GM21529 (cell line): ENCODE data around the gene PSMG3.
"Not testable (repeated sequence)": the region's sequence is repeated elsewhere in the genome, so short reads cannot be mapped to it uniquely, and the experiment has no call there.

ENCODE experiments used
- ATAC-seq: cut with Tn5 transposase; IDR thresholded peaks from one replicate; pipeline ENCODE4 v1.9.1; 2021; ENCODE audit not compliant: unreplicated experiment

The PSMG3 gene

DNA sequence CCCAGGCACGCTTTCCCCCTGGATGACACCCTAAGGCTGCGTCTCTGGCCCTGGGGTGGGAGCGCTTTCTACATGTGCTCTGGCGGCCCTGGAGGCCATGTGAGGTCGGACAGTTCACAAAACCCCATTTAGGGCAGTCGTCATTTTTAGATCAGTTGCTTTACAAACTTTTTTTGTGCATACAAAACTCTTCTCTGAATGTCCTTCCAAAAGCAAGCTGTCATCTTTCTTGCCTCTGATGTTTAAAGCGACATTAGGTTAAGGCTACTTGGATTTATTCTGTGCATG lies 33.4 kb downstream of the PSMG3 start:
- ATAC-seq = no peak

DNA sequence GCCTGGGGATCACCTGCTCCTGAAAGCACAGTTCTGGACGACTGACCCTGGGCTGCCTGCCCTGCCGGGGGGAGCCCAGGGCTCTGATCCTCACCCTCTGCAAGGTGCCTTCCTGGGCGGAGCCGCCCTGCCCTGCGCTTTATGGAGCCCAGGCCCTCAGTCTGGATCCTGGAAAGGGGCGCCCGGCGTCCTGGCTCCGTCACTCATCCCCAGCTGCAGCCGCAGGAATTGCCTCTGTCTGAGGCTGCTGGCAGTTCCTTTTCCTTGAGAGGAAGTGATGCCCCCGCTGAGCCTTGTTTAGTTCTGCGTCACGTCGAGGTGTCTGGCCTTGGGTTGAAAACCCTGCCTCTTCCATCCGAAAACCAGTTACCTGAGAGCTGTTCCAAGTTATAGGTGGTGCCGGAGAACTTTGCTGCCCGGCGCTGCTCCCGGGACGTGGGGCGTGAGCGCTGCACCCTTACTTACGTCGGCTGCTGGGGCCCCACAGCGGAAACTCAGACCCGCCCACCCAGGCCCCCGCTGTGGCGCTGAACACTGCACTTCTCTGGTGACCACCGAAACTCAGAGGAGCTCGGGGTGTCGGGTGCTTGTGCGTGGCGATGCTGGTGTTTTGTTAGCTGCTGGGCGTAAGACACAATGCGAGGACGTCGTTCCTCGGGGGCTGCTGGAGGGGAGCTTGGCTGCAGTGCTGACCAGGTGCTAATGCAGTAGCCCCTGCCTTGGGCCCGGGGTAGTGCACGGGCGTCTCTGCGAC lies 34.0 kb downstream of the PSMG3 start:
- no peak for ATAC-seq

DNA sequence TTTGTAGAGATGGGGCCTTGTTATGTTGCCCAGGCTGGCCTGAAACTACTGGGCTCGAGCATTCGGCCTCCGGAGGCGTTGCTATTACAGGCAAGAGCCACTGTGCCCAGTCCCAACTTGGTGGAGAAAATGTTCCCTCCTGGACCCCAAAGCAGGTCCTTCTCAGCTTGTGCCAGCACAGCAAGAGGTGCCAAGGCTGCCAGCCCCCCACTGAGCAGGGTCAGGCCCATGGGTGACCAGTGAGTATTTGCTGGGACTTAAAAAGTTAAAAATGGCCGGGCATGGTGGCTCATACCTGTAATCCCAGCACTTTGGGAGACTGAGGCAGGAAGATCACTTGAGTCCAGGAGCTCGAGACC lies 34.8 kb downstream of the PSMG3 start:
- ATAC-seq = no peak

DNA sequence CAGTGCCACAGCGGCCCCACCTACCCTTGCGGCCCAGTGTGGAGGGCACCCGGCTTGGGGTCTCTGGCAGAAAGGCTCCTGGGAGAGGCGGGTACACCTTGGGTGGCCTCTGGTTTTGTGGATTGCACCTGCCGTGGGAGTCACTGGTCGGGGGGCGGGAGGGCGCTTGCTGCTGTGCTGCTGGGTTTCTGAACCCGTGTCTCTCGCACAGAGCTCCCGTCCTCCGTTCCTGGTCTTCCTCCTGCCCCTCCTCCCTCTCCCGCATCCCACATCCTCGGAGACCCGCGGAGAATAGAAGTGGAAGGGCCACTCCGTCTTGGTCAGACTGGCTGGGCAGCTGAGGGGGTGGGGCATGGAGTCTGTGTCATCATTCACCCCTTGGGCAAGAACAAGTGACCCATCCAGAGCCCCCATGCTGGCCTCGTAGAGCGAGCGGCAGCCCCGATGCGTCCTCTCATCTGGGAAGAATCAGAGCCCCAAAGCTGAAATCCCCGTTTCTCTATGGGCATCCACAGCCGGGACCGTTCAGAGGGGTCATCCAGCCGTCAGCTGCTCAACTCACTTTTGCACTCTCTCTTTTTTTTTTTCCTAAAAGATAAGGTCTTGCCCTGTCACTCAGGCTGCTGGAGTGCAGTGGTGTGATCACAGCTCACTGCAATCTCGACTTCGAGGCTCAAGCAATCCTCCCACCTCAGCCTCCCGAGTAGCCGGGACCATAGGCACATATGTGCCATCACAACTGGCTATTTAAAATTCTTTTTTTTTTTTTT lies 35.3 kb downstream of the PSMG3 start:
- ATAC-seq = no peak

DNA sequence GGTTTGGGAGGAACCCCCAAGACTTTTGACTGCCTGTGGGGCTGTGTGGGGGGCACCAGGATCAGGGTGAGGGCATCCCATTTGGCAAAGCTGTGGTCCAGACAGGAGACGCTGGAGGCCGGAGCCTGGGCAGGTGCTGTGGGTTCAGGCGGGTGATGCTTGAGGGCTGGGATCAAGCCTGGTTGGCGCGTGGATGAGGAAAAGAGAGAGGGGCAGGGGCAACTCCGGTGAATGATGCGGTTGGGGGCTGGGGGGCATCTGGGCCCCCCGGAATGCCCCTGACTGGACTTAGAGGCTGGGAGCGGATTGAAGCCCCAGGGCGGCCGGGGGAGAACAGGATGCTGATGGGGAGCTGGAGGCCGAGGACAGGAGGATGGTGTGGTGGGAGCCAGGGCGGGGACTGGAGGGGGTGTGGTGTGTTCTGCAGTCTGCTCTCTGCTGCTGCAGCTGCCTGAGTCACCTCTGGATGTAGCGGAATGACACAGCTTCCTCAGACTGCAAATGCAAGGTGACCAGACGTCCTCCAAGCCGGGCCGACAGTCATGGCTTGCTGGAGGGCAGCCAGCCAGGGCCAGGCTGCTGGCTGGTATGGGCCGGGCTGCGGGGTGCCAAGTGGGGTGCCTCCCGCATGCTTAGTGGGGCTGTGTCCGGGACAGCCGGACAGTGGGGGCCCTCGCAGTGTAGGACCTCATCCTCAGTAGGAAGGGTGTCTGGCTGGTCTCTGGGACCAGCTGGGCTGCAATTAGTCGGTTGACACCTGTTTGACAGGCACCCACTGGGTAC lies 36.1 kb downstream of the PSMG3 start:
- peak; percentile 47 for ATAC-seq

DNA sequence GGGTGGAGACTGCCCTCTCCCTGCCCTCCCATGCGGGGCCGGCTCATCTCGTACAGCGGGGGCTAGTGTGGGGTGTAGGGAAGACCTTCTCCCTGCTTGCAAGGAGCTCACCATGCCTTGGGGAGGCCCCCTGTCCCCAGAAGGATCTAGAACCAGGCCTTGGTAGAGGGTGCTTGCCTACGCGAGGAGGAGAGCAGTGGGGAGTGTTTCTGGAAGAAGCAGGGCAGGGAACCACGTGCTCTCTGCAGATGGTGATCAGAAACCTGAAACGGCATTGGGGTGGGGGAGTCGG lies 36.6 kb downstream of the PSMG3 start:
- ATAC-seq = no peak

DNA sequence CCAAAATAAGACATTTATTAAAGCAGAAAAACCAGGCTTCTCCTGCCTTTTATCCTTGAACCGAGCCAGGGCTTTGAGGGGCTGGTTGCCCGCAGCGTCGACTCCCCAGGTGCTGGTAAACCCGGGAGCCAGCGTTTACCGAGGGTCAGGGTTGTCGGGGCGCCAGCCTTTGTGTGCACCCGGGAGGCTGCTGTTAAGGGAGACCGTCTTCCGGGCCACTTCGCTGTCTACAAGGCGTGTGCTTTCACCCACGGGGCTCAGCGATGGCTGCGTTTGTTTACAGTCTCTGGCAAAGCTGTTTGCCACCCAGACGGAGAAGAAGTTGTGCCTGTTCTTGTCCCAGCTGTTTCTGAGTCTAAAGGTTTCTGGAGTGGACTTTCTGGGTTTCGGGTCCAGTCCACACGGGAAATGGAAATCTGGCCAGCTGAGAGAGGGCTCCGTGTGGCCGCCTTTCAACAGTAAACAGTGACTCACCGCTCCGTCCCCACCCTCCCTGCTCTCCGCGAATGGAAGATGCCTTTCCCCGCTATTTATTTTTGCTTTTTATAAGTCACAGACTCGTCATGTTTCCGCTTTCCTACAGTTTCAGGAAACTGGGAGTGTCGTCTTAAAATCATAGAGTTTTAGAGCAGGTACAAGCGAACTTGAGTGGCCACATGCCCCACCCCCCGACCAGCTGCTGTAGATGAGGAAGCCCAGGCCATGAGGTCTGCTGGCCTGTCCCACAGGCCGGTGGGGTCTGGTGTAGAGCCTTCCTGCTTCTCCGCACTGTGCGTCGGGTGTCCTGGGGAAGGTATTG lies 37.2 kb downstream of the PSMG3 start:
- no peak for ATAC-seq

DNA sequence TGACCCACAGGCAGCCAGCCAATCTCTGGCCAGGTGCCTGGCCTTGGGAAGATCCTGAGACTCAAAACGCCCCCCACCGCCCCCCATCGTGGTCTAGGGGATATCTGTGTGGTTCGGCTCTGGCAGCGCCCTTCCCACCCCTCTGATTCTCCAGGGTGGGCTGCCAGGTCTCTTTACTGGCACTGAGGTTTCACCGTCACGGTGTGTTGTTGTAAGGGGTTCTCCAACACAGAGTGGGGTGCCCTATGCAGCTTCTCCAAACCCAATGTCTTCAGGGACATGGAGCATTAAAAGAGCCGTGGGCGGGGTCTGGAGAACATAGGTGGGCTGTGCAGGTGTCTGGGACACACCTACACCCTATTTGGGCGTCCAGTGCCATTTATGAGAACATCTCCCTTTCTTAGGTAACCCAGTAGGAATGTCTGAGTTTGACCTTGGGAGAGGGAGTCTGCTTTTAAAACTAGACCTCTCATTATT lies 37.8 kb downstream of the PSMG3 start:
- ATAC-seq = no peak

DNA sequence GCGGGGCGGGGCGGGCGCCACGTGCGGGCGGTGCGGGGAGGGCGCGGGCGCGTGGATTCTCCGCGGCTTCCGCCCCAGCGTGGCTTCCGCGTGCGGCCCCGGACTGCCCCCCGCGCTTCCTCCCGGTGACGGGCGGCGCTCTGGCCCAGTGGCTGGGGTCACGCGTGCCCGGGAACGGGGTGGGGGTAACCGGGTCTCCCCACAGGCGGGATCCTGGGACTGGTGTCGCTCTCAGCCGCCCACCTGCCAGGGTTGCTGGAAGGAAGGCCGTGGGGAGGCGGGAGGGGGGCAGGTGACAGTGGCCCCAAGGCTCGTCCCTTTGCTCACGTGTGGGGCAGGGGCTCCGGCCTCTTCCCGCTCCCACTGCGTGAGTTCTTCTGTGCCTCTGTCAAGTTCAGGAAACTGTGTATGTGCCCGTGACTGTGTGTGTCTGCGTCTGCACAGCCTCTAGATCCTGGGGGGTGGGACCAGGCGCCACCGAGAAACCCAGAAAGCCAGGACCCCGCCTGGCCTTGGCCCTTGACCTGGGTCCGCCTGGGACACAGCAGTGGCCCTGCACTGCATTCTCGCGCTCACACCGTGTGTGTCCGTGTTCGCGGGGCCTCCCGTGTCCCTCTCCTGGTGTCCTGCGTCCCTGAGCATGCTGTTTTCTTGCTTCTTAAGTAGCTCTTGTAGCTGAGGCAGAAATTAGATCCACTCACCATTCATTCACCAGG lies 38.4 kb downstream of the PSMG3 start:
- no peak for ATAC-seq

DNA sequence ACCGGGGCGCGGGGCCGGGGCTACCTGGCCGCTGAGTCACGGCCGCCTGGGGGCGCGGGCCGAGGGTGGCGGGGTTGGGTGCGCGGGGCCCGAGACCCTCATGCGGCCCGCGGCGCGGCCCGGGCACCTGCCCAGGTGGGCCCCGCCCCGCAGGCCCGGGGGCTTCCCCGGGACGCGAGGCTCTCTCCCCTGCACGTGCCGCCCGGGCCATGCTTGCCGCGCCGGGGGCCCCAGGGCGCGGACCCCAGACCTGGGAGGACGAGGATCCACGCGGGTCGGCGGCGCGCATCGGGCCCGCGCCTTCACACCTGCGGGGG lies 38.9 kb downstream of the PSMG3 start:
- ATAC-seq = no peak

DNA sequence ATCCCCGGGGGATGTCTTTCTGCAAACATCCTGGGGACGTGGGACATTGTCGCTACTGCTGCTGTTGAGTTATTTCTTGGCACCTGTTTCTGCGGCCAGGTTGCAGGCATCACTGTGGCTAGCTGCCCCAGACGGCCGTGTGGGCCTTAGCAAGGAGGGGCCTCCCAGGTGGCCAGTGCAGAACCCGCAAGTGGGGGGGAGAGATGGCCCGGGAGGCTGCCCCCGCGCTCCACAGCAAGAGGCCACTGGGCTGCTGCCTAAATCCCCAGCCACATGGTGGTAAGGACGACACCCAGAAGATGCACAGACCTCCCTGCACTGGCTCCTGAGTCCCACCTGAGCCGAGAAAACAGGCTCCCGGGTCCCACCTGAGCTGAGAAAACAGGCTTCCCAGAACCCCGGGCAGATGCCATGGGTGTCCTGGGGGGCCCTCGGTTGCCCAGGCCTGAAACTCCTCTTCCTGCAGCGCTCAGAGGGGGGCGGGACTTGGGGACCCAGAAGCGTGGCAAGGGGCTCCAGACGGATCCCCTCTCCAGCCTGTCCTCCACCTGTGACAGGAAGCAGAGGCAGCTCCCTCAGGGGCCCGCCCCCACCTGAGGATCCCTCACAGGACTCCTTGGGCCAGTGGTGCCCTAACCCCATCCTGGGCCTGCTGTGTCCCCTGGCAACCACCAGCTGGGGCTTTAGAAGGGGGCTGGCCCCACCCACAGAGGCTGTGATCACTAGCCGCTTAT lies 40.3 kb downstream of the PSMG3 start:
- no peak for ATAC-seq

DNA sequence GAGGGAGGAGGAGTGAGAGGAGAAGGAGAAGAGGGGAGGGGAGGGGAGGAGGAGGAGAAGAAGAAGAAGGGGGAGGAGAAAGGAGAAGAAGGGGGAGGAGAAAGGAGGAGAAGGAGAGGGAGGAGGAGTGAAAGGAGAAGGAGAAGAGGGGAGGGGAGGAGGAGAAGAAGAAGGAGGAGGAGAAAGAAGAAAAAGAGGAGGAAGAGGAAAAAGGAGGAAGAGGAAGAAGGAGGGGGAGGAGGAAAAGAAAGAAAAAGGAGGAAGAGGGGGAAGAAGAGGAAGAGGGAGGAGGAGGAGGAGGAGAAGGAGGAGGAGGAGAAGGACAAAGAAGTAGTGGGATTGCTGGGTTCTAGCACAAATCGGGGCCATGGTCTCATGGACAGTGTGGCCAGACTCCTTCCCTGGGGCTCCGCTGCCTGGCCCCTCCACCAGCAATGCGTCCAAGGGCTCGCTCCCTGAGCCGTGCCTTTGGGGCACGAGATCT lies 43.5 kb downstream of the PSMG3 start:
- ATAC-seq = no peak

DNA sequence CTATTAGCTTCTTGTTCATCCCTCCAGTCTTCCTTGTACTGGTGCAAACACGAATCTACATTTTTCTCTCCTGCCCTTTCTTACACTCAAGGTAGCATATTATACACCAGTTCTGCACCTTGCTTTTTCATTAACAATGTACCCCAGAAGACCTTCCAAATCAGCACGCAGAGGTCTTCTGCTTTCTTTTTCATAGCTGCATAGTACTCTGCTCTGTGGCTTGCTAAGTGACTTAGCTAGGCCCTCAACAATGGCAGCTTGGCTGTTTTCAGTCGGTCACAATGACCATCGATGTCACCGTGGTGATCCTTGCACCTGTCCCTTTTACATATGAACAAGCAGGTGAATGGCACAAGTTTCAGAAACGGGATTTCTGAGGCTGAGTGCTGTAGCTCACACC lies 44.4 kb downstream of the PSMG3 start:
- no peak for ATAC-seq

DNA sequence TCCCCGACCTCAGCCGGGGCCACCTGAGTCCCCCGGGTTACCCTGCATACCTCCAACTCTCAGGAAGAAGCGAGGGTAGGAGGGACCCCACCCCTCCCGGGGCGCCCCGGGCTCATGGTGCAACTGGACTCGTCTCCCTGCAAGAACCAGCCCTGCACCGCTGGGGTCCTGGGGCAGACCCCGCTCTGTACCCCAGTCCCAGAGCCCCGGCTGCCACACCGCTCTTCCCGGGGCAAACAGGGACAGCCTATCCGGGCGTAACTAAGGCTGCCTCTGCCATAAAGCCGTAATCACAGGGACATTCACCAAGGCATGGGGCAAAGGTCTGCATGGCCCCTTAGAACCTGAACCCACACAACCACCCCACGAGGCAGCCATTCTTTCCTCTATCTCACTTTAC lies 46.0 kb downstream of the PSMG3 start:
- no peak for ATAC-seq

DNA sequence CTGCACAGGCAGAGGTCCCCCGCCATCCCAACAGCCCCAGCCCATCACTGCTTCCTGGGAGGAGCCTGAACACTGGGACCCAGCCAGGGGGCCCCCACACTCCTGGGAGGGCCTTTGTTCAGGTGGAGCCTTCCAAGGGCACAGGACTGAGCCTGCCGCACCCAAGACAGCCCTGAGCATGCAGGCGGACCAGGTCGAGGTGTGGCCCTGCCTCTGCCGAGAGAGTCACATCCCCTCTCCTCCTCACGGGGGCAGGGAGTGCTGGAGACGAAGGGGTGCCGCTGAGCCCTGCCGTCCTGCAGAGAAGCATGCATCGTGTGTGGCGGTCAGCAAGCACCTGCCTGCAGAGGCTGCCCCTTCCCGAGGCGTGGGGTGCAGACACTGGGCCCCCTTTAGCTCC lies 46.6 kb downstream of the PSMG3 start:
- ATAC-seq = no peak

DNA sequence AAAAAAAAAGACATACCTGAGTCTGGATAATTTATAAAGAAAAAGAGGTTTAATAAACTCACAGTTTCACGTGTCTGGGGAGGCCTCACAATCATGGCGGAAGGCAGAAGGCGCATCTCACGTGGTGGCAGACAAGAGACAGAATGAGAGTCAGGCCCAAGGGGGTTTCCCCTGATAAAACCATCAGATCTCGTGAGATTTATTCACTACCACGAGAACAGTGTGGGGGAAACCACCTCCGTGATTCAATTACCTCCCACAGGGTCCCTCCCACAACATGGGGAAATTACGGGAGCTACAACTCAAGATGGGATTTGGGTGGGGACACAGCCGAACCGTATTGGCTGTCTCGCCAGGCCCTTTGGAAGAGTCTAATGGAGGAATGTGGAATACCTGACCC lies 48.4 kb downstream of the PSMG3 start:
- no peak for ATAC-seq

DNA sequence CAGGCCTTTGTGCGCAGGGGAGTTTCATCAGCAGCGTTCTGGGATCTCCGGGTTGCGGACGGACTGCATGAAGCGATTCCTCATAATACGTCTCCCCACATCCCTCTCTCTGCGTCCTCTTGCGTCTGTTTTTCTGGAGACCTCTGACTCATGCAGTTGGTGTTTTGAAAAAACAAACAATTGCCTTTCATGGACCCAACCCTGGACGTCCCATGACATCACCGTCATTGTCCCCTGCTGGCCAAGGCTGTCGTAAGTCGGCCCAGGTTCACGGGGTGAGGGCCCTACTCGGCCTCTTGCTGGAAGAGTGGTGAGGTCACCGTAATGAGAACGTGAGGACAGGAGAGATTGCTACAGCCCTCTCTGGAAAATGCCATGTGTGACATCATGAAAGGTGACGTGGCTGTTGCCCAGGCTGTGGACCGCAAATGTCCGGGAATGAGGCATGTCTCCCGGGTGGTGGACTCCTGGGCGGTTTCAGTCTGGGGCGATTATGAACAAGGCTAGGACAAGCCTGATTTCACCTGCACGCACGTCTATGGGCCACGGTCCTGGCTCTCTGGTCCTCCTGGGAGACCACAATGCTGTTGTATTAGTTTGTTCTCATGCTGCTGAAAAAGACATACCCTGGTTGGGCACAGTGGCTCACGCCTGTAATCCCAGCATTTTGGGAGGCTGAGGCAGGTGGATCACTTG lies 49.1 kb downstream of the PSMG3 start:
- no peak for ATAC-seq

DNA sequence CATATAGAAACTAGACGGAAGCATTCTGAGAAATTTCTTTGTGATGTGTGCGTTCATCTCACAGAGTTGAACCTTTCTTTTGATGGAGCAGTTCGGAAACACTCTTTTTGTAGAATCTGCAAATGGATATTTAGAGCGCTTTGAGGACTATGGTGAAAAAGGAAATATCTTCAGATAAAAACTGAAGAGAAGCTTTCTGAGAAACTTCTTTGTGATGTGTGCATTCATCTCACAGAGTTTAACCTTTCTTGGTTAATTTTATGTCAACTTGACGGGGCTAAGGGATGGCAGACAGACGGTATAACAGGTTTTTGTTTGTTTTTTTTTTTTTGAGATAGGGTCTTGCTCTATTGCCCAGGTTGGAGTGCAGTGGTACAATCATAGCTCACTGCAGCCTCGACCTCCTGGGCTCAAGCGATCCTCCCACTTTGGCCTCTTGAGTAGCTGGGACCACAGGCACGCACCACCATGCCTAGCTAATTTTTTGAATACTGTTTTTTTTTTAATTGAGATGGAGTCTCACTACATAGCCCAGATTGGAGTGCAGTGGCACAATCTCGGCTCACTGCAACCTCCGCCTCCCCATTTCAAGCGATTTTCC lies 50.4 kb downstream of the PSMG3 start:
- not testable (repeated sequence) for ATAC-seq
